Large intestine (tissue), 3 donors: ENCODE measurements around the gene AKAP12. TPM values are rescaled to one million over a fixed set of nuclear protein-coding genes. Genes with fewer than 3 reads are reported as not detected.
A peak's percentile ranks its signal among the peaks of the same experiment; 100 is the strongest.

Source experiments
- DNase-seq, 2 donors: peaks; one replicate each; pipeline versions ENCODE4 v3.0.0 to v3.0.0-alpha.2; 2013
- H3K27ac ChIP-seq: one replicate; pipeline ENCODE4 v1.5.1; 2013; ENCODE audit warnings: low read length
- H3K27me3 ChIP-seq: 2 replicates; pipeline ENCODE4 v1.6.1; 2013; ENCODE audit warnings: low read length; ENCODE audit not compliant: control insufficient read depth, insufficient read depth
- H3K36me3 ChIP-seq: 2 replicates; pipeline ENCODE4 v1.6.1; 2013; ENCODE audit warnings: low read length; ENCODE audit not compliant: control insufficient read depth, insufficient read depth
- H3K4me1 ChIP-seq: one replicate; pipeline ENCODE4 v1.6.1; 2013; ENCODE audit warnings: low read length; ENCODE audit not compliant: control insufficient read depth, insufficient read depth
- H3K4me3 ChIP-seq: one replicate; pipeline ENCODE4 v1.5.1; 2013; ENCODE audit warnings: low read length
- H3K9me3 ChIP-seq: one replicate; pipeline ENCODE4 v1.6.1; 2013; ENCODE audit warnings: mild to moderate bottlenecking, low read depth, low read length, moderate library complexity; ENCODE audit not compliant: control insufficient read depth
- WGBS: methylation state at CpG from one replicate; pipeline ENCODE4 v1.1.5; 2013; ENCODE audit warnings: low lambda C conversion rate; ENCODE audit not compliant: insufficient coverage; 5-methylcytosine and 5-hydroxymethylcytosine counted together
- polyA plus RNA-seq: library from polyadenylated mRNA; unstranded; fragments of 120-200 nt; gene quantifications from one replicate; pipeline ENCODE4 v1.2.1, GENCODE V29; 2013

AKAP12 gene
- polyA plus RNA-seq, 1 donor = 62.7 TPM

- peak in 1 of 2 donors; percentile 55 for DNase-seq
- Histone ChIP-seq H3K36me3 (peaks cover 3% of the 10 kb centered on the region), H3K27me3 (no peaks in the 10 kb centered on the region), H3K4me3 (peak overlapping the region; percentile 95), H3K4me1 (peaks cover 27% of the 10 kb centered on the region), H3K9me3 (no peaks in the 10 kb centered on the region), H3K27ac (peak overlapping the region; percentile 100)
- no CpG with 5 or more reads among the region's 54 CpGs for WGBS
Measured at GRCh38 chr6:151389618-151390275, 150.0 kb downstream of the AKAP12 start.

- H3K27me3 ChIP-seq = no peaks in the 10 kb centered on the region
- H3K4me3 ChIP-seq = peak overlapping the region; percentile 66
- peak overlapping the region; percentile 91 for H3K27ac ChIP-seq
- H3K36me3 ChIP-seq = peaks cover 3% of the 10 kb centered on the region
- peak; percentile 100 for DNase-seq
- no peaks in the 10 kb centered on the region for H3K9me3 ChIP-seq
- H3K4me1 ChIP-seq = peaks cover 29% of the 10 kb centered on the region
- WGBS = no CpG with 5 or more reads among the region's 79 CpGs
Measured at GRCh38 chr6:151390276-151390850, 150.6 kb downstream of the AKAP12 start.

- no peaks in the 10 kb centered on the region for H3K9me3 ChIP-seq
- H3K36me3 ChIP-seq = peaks cover 3% of the 10 kb centered on the region
- H3K27ac ChIP-seq = peak overlapping the region; percentile 91
- H3K4me1 ChIP-seq = peaks cover 31% of the 10 kb centered on the region
- DNase-seq = peak; percentile 56 to 79
- WGBS = no CpG with 5 or more reads among the region's 78 CpGs
- H3K27me3 ChIP-seq = no peaks in the 10 kb centered on the region
- H3K4me3 ChIP-seq = peak overlapping the region; percentile 66
Measured at GRCh38 chr6:151390851-151391470, 151.2 kb downstream of the AKAP12 start.

GRCh38 chr6:151391471-151392413, 152.0 kb downstream of the AKAP12 start, which contains the start of gene ZBTB2:
TSS of gene ZBTB2 (minus strand) at chr6:151391559. CDS start at chr6:151373637, 17,922 bp downstream.
- no peaks in the 10 kb centered on the region for H3K27me3 ChIP-seq
- H3K4me1 ChIP-seq = peaks cover 31% of the 10 kb centered on the region
- H3K27ac ChIP-seq = peak within 1 kb of the TSS; percentile 91
- no CpG with 5 or more reads among the region's 57 CpGs for WGBS
- peaks cover 3% of the 10 kb centered on the region for H3K36me3 ChIP-seq
- DNase-seq = peak; percentile 54 to 83
- no peaks in the 10 kb centered on the region for H3K9me3 ChIP-seq
- H3K4me3 ChIP-seq = peak within 1 kb of the TSS; percentile 66

- Histone ChIP-seq H3K4me3 (peak overlapping the region; percentile 66), H3K27me3 (no peaks in the 10 kb centered on the region), H3K9me3 (no peaks in the 10 kb centered on the region), H3K36me3 (no peaks in the 10 kb centered on the region), H3K27ac (peak overlapping the region; percentile 91), H3K4me1 (peaks cover 31% of the 10 kb centered on the region)
- no peak for DNase-seq
- 0% methylated on average over 1 of the region's 3 CpGs for WGBS
Measured at GRCh38 chr6:151392427-151392826, 152.7 kb downstream of the AKAP12 start.

GRCh38 chr6:151393410-151393809, 153.6 kb downstream of the AKAP12 start:
- peaks cover 31% of the 10 kb centered on the region for H3K4me1 ChIP-seq
- H3K4me3 ChIP-seq = no peak overlapping the region
- WGBS = 67% methylated on average over 1 of the region's 4 CpGs

GRCh38 chr6:151399679-151400078, 159.9 kb downstream of the AKAP12 start:
- peaks cover 4% of the 10 kb centered on the region for H3K4me1 ChIP-seq
- no peak overlapping the region for H3K27ac ChIP-seq
- no peak for DNase-seq
- H3K9me3 ChIP-seq = no peaks in the 10 kb centered on the region
- no peaks in the 10 kb centered on the region for H3K27me3 ChIP-seq
- no peak overlapping the region for H3K4me3 ChIP-seq
- 70% methylated on average over 2 of the region's 3 CpGs for WGBS
- H3K36me3 ChIP-seq = peaks cover 18% of the 10 kb centered on the region

More at GRCh38 chr6:151393410-151393809, 153.6 kb downstream of the AKAP12 start:
- no peaks in the 10 kb centered on the region for H3K9me3 ChIP-seq
- no peaks in the 10 kb centered on the region for H3K27me3 ChIP-seq
- H3K27ac ChIP-seq = peak overlapping the region; percentile 91
- H3K36me3 ChIP-seq = peaks cover 5% of the 10 kb centered on the region
- no peak for DNase-seq

GRCh38 chr6:151400473-151400872, 160.7 kb downstream of the AKAP12 start:
- peaks cover under 1% of the 10 kb centered on the region for H3K4me1 ChIP-seq
- no peaks in the 10 kb centered on the region for H3K9me3 ChIP-seq
- H3K27me3 ChIP-seq = no peaks in the 10 kb centered on the region
- H3K4me3 ChIP-seq = no peak overlapping the region
- no peak for DNase-seq
- WGBS = 61% methylated on average over 3 of the region's 6 CpGs
- peaks cover 25% of the 10 kb centered on the region for H3K36me3 ChIP-seq
- no peak overlapping the region for H3K27ac ChIP-seq

- no peak overlapping the region for H3K4me3 ChIP-seq
- H3K4me1 ChIP-seq = no peaks in the 10 kb centered on the region
- H3K9me3 ChIP-seq = no peaks in the 10 kb centered on the region
- peaks cover 29% of the 10 kb centered on the region for H3K36me3 ChIP-seq
- no CpG with 5 or more reads among the region's 1 CpG for WGBS
- no peaks in the 10 kb centered on the region for H3K27me3 ChIP-seq
- no peak overlapping the region for H3K27ac ChIP-seq
- no peak for DNase-seq
Measured at GRCh38 chr6:151402228-151402627, 162.5 kb downstream of the AKAP12 start.

GRCh38 chr6:151403919-151404308, 164.1 kb downstream of the AKAP12 start:
- Histone ChIP-seq H3K27me3 (no peaks in the 10 kb centered on the region), H3K4me3 (no peak overlapping the region), H3K9me3 (no peaks in the 10 kb centered on the region), H3K27ac (no peak overlapping the region), H3K36me3 (peaks cover 27% of the 10 kb centered on the region), H3K4me1 (no peaks in the 10 kb centered on the region)
- DNase-seq = no peak
- WGBS = 100% methylated on average over 2 of the region's 4 CpGs
